GM19351 (cell line): ENCODE measurements around the gene TRH.
"Not testable (repeated sequence)": the region's sequence is repeated elsewhere in the genome, so short reads cannot be mapped to it uniquely, and the experiment has no call there.

Source experiments
- ATAC-seq: cut with Tn5 transposase; IDR thresholded peaks from one replicate; pipeline ENCODE4 v1.9.1; 2021; ENCODE audit warnings: mild to moderate bottlenecking, moderate library complexity; ENCODE audit not compliant: unreplicated experiment

TRH gene

GRCh38 chr3:130002666-130003598 lies 28.4 kb downstream of the TRH start:
- ATAC-seq = not testable (repeated sequence)

- ATAC-seq = no peak
Observed at GRCh38 chr3:130010556-130010955, 36.0 kb downstream of the TRH start.

GRCh38 chr3:130012108-130012507 lies 37.6 kb downstream of the TRH start:
- ATAC-seq = not testable (repeated sequence)

GRCh38 chr3:130013246-130013645 lies 38.7 kb downstream of the TRH start:
- not testable (repeated sequence) for ATAC-seq

- ATAC-seq = no peak
Observed at GRCh38 chr3:130014526-130014925, 40.0 kb downstream of the TRH start.

- not testable (repeated sequence) for ATAC-seq
Observed at GRCh38 chr3:130017661-130018060, 43.1 kb downstream of the TRH start.

GRCh38 chr3:130026146-130026829 lies 51.8 kb downstream of the TRH start:
- not testable (repeated sequence) for ATAC-seq

- not testable (repeated sequence) for ATAC-seq
Observed at GRCh38 chr3:130027437-130027836, 52.9 kb downstream of the TRH start.
